ENCODE data around the gene JMJD1C. TPM values are rescaled to one million over a fixed set of nuclear protein-coding genes. Genes with fewer than 3 reads are reported as not detected.

Gene JMJD1C
- total RNA-seq, 2 experiments from 2014 or later: 54.1 to 56.6 TPM

Small RNAs within 50 kb of the gene (microRNA-seq; reads per million reads assigned to microRNA genes)
- 28.0 reads per million, percentile 42 among the genes with 10 or more reads in this experiment for gene MIR1296 (ENCODE audit: borderline microRNAs expressed, borderline replicate concordance)

Other genes starting within 250 kb of the JMJD1C start
- gene REEP3, start 55.4 kb upstream of the JMJD1C start, total RNA-seq: 10 to 100 TPM; 11.2 to 11.9 TPM